GM18909 (cell line): ENCODE data around the gene CMAS.
"Not testable (repeated sequence)": the region's sequence is repeated elsewhere in the genome, so short reads cannot be mapped to it uniquely, and the experiment has no call there.

ENCODE experiments used
- ATAC-seq: cut with Tn5 transposase; IDR thresholded peaks from one replicate; pipeline ENCODE4 v1.9.1; 2021; ENCODE audit warnings: mild to moderate bottlenecking; ENCODE audit not compliant: unreplicated experiment, poor library complexity

Gene CMAS

GRCh38 chr12:22046090-22046967, at the start of gene CMAS:
TSS of gene CMAS (plus strand) at chr12:22046218. CDS start at chr12:22046304, 86 bp downstream.
- ATAC-seq = peak; percentile 88

- no peak for ATAC-seq
These were observed 47.7 kb upstream of the CMAS start for GRCh38 chr12:21998295-21998694.

GRCh38 chr12:21998782-21999181, 47.2 kb upstream of the CMAS start:
- ATAC-seq = no peak

GRCh38 chr12:22002430-22002829, 43.6 kb upstream of the CMAS start:
- no peak for ATAC-seq

GRCh38 chr12:22007794-22008193, 38.2 kb upstream of the CMAS start:
- ATAC-seq = not testable (repeated sequence)

GRCh38 chr12:22008196-22008595, 37.8 kb upstream of the CMAS start:
- no peak for ATAC-seq

GRCh38 chr12:22014041-22014782, 31.8 kb upstream of the CMAS start:
- ATAC-seq = no peak

- ATAC-seq = no peak
These were observed 31.3 kb upstream of the CMAS start for GRCh38 chr12:22014783-22015144.

GRCh38 chr12:22016982-22017381, 29.0 kb upstream of the CMAS start:
- no peak for ATAC-seq

GRCh38 chr12:22018860-22019259, 27.2 kb upstream of the CMAS start:
- ATAC-seq = no peak

GRCh38 chr12:22023489-22023888, 22.5 kb upstream of the CMAS start:
- ATAC-seq = not testable (repeated sequence)

- ATAC-seq = no peak
These were observed 16.5 kb upstream of the CMAS start for GRCh38 chr12:22029491-22029890.

GRCh38 chr12:22029991-22030390, 16.0 kb upstream of the CMAS start:
- ATAC-seq = no peak

GRCh38 chr12:22032732-22033131, 13.3 kb upstream of the CMAS start:
- no peak for ATAC-seq

- ATAC-seq = no peak
These were observed 11.1 kb upstream of the CMAS start for GRCh38 chr12:22034709-22035506.

GRCh38 chr12:22037947-22038346, 8.1 kb upstream of the CMAS start:
- no peak for ATAC-seq

GRCh38 chr12:22038734-22039133, 7.3 kb upstream of the CMAS start:
- ATAC-seq = no peak

- no peak for ATAC-seq
These were observed 6.7 kb upstream of the CMAS start for GRCh38 chr12:22039361-22039760.

- ATAC-seq = no peak
These were observed 2.9 kb upstream of the CMAS start for GRCh38 chr12:22042976-22043669.

GRCh38 chr12:22043943-22044342, 2.1 kb upstream of the CMAS start:
- no peak for ATAC-seq
